DMS 273 treated with DMSO at 0.1 percent for 48 hours (cell line): ENCODE results near the gene GOLGA8J.
"Not testable (repeated sequence)": the region's sequence is repeated elsewhere in the genome, so short reads cannot be mapped to it uniquely, and the experiment has no call there.

ENCODE experiments used
- DNase-seq: peaks from one replicate; lab custom pipeline; 2025; lab: John Stamatoyannopoulos, UW

The GOLGA8J gene

GRCh38 chr15:30082655-30083054, at the start of gene GOLGA8J:
Gene GOLGA8J (plus strand): TSS chr15:30082955. CDS start chr15:30083053, 98 bp downstream.
- DNase-seq = not testable (repeated sequence)

- DNase-seq = no peak
Observed at GRCh38 chr15:30033211-30033610, 49.5 kb upstream of the GOLGA8J start.

GRCh38 chr15:30033763-30034162, 49.0 kb upstream of the GOLGA8J start:
- no peak for DNase-seq

GRCh38 chr15:30036036-30036703, 46.6 kb upstream of the GOLGA8J start:
- DNase-seq = no peak

- no peak for DNase-seq
Observed at GRCh38 chr15:30038667-30039523, 43.9 kb upstream of the GOLGA8J start.

GRCh38 chr15:30041868-30042267, 40.9 kb upstream of the GOLGA8J start:
- DNase-seq = no peak

GRCh38 chr15:30042556-30042955, 40.2 kb upstream of the GOLGA8J start:
- no peak for DNase-seq

- DNase-seq = no peak
Observed at GRCh38 chr15:30043211-30043655, 39.5 kb upstream of the GOLGA8J start.

- DNase-seq = no peak
Observed at GRCh38 chr15:30044377-30044776, 38.4 kb upstream of the GOLGA8J start.

GRCh38 chr15:30044826-30045225, 37.9 kb upstream of the GOLGA8J start:
- not testable (repeated sequence) for DNase-seq

GRCh38 chr15:30045248-30046041, 37.3 kb upstream of the GOLGA8J start:
- DNase-seq = not testable (repeated sequence)

GRCh38 chr15:30046430-30046829, 36.3 kb upstream of the GOLGA8J start:
- no peak for DNase-seq

GRCh38 chr15:30055604-30056003, 27.2 kb upstream of the GOLGA8J start:
- DNase-seq = no peak

- DNase-seq = no peak
Observed at GRCh38 chr15:30056166-30056565, 26.6 kb upstream of the GOLGA8J start.

GRCh38 chr15:30059771-30060170, 23.0 kb upstream of the GOLGA8J start:
- no peak for DNase-seq

GRCh38 chr15:30062881-30063280, 19.9 kb upstream of the GOLGA8J start:
- no peak for DNase-seq

GRCh38 chr15:30063835-30064546, 18.8 kb upstream of the GOLGA8J start:
- DNase-seq = no peak

GRCh38 chr15:30065025-30065801, 17.5 kb upstream of the GOLGA8J start:
- no peak for DNase-seq

GRCh38 chr15:30068326-30068725, 14.4 kb upstream of the GOLGA8J start:
- no peak for DNase-seq

- DNase-seq = no peak
Observed at GRCh38 chr15:30072630-30073029, 10.1 kb upstream of the GOLGA8J start.

- no peak for DNase-seq
Observed at GRCh38 chr15:30073915-30074314, 8.8 kb upstream of the GOLGA8J start.
